GM12891 (cell line): ENCODE data around the gene TMEM214.

Experiments used
- DNase-seq: peaks from one replicate; pipeline ENCODE4 v3.0.0; 2011; ENCODE audit warnings: low spot score; ENCODE audit not compliant: insufficient read length
- FAIRE-seq: peaks from 2 replicates; lab custom pipeline; 2011; peaks lifted over from hg19 to GRCh38; lab: Jason Lieb, UNC
- PAX5 ChIP-seq: IDR thresholded peaks from 2 replicates; pipeline ENCODE4 v1.6.1; 2011; ENCODE audit warnings: low read length, moderate library complexity, mild to moderate bottlenecking; ENCODE audit not compliant: insufficient read depth, severe bottlenecking
- POLR2A ChIP-seq: IDR thresholded peaks from 2 replicates; pipeline ENCODE4 v1.6.1; 2011; ENCODE audit warnings: low read depth, low read length, control low read depth
- POLR2AphosphoS5 ChIP-seq: IDR thresholded peaks from 2 replicates; pipeline ENCODE4 v1.6.1; 2011; ENCODE audit warnings: low read depth, low read length, control low read depth
- POU2F2 ChIP-seq: IDR thresholded peaks from 2 replicates; pipeline ENCODE4 v1.6.1; 2011; ENCODE audit warnings: low read depth, mild to moderate bottlenecking, control low read depth, low read length, moderate library complexity
- SPI1 ChIP-seq: IDR thresholded peaks from 2 replicates; pipeline ENCODE4 v1.6.1; 2011; ENCODE audit warnings: low read depth, low read length, control low read depth
- TAF1 ChIP-seq: IDR thresholded peaks from 2 replicates; pipeline ENCODE4 v1.6.1; 2011; ENCODE audit warnings: low read depth, low read length, control low read depth

The TMEM214 gene

DNA sequence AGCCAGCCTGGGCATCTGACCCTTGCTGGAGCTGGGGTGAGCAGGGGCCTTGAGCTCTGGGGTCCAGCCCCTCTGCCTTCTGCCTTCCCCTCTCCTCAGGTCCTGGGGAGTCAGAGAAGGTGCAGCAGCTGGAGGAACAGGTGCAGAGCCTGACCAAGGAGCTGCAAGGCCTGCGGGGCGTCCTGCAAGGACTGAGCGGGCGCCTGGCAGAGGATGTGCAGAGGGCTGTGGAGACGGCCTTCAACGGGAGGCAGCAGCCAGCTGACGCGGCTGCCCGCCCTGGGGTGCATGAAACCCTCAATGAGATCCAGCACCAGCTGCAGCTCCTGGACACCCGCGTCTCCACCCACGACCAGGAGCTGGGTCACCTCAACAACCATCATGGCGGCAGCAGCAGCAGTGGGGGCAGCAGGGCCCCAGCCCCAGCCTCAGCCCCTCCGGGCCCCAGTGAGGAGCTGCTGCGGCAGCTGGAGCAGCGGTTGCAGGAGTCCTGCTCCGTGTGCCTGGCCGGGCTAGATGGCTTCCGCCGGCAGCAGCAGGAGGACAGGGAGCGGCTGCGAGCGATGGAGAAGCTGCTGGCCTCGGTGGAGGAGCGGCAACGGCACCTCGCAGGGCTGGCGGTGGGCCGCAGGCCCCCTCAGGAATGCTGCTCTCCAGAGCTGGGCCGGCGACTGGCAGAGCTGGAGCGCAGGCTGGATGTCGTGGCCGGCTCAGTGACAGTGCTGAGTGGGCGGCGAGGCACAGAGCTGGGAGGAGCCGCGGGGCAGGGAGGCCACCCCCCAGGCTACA lies 49.4 kb downstream of the TMEM214 start:
- no peak for FAIRE-seq
- no peak for TF ChIP-seq TAF1
- DNase-seq, result no peak

GRCh38 chr2:27082773-27083409 lies 50.1 kb downstream of the TMEM214 start:
- FAIRE-seq (no peak), DNase-seq (no peak)
- TF ChIP-seq PAX5 (no peak), POLR2AphosphoS5 (no peak), POU2F2 (no peak), TAF1 (no peak), SPI1 (no peak), POLR2A (no peak)

DNA sequence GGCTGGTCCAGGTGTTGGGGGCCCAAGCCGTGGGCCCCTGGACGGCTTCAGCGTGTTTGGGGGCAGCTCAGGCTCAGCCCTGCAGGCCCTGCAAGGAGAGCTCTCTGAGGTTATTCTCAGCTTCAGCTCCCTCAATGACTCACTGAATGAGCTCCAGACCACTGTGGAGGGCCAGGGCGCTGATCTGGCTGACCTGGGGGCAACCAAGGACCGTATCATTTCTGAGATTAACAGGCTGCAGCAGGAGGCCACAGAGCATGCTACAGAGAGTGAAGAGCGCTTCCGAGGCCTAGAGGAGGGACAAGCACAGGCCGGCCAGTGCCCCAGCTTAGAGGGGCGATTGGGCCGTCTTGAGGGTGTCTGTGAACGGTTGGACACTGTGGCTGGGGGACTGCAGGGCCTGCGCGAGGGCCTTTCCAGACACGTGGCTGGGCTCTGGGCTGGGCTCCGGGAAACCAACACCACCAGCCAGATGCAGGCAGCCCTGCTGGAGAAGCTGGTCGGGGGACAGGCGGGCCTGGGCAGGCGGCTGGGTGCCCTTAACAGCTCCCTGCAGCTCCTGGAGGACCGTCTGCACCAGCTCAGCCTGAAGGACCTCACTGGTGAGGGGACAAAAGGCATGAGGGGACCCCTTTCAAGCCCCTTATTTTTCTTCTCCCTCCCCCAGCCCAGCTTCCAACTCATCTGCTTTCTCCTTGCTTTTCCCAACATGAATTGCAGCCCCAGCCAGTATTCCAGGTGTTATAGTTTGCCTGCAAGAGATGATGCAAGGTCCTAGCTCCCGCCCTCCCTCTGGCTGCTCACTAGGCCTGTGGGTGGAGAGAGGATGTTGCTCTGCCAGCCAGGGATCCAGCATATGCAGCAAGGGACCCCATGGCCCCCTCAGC lies 50.9 kb downstream of the TMEM214 start:
- FAIRE-seq, result no peak
- DNase-seq, result no peak

GRCh38 chr2:27084297-27085061 lies 51.7 kb downstream of the TMEM214 start:
- TF ChIP-seq SPI1 (no peak), POLR2A (no peak)
- FAIRE-seq, result no peak
- no peak for DNase-seq

More for the DNA sequence above, 50.9 kb downstream of the TMEM214 start:
- TF ChIP-seq PAX5 (no peak), POU2F2 (no peak), SPI1 (no peak), TAF1 (no peak), POLR2AphosphoS5 (no peak), POLR2A (no peak)

GRCh38 chr2:27085062-27085672 lies 52.4 kb downstream of the TMEM214 start:
- no peak for DNase-seq
- no peak for FAIRE-seq

DNA sequence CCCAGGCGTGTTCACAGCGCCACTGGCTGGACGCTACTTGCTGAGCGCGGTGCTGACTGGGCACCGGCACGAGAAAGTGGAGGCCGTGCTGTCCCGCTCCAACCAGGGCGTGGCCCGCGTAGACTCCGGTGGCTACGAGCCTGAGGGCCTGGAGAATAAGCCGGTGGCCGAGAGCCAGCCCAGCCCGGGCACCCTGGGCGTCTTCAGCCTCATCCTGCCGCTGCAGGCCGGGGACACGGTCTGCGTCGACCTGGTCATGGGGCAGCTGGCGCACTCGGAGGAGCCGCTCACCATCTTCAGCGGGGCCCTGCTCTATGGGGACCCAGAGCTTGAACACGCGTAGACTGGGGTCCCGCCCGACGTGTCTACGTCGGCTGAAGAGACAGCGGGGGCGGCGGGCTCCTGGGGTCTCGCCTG lies 52.9 kb downstream of the TMEM214 start:
- DNase-seq (no peak), FAIRE-seq (peak; percentile 85)

More at GRCh38 chr2:27085062-27085672, 52.4 kb downstream of the TMEM214 start:
- TF ChIP-seq POLR2AphosphoS5 (no peak), SPI1 (no peak), TAF1 (no peak), POU2F2 (no peak), POLR2A (no peak), PAX5 (no peak)

DNA sequence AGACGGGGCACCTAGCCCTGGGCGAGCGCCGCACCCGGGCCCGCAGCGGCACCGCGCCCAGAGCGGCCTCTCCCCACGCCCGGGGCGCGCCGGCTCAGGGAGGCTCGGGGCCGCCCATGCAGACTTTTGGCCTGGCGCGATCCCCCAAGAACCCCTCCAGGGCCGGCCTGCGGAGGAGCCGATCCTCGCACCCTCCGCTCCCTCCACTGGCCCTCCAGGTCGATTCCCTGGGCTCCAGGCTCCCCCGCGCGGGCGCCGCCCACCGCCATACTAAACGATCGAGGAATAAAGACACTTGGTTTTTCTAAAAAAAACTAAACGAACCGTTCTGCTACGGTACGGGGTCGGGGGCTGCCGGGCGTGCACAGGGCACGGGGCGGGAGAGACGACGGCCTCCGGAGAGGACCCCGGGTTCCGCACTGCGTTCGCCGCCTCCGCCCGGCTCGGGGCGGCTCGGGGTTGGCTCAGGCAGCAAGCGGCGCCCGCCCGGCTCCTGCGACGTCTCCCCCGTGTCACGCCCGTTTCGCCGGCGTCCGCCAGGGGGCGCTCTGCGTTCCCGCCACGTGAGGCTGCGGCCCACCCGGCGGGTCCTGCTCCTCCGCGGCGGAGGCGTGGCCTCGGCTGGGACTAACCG lies 53.4 kb downstream of the TMEM214 start:
- DNase-seq, result peak; percentile 99
- no peak for TF ChIP-seq POU2F2
- no peak for TF ChIP-seq POLR2AphosphoS5
- no peak for TF ChIP-seq PAX5
- 0 out of 2 replicates have a peak, but pooled peaks have one; percentile 32 for TF ChIP-seq POLR2A
- TF ChIP-seq TAF1, result no peak
- TF ChIP-seq SPI1, result no peak
- peak; percentile 89 for FAIRE-seq

More for the DNA sequence above, 52.9 kb downstream of the TMEM214 start:
- TF ChIP-seq POLR2A (no peak), POU2F2 (no peak), TAF1 (no peak), PAX5 (no peak), POLR2AphosphoS5 (no peak), SPI1 (no peak)

- DNase-seq (peak; percentile 51), FAIRE-seq (no peak)
- no peak for TF ChIP-seq POU2F2
- TF ChIP-seq TAF1, result no peak
- no peak for TF ChIP-seq PAX5
- no peak for TF ChIP-seq SPI1
- no peak for TF ChIP-seq POLR2AphosphoS5
- TF ChIP-seq POLR2A, result no peak
These were observed 54.2 kb downstream of the TMEM214 start, which contains the start of gene KHK for GRCh38 chr2:27086724-27087593. KHK (plus strand) TSS chr2:27086772; CDS start chr2:27087260, 488 bp downstream.
